Measurements from ENCODE around the gene PHF21A. TPM values are rescaled to one million over a fixed set of nuclear protein-coding genes. Genes with fewer than 3 reads are reported as not detected.

PHF21A gene
- polyA plus RNA-seq, 1 donor (not counting 4 experiments of a cell fraction or from before 2014, with no cell fraction given): 16.1 TPM

- Histone ChIP-seq H4K20me1 (ENCODE audit: control insufficient read depth, extremely low read depth, insufficient read depth, low read length) (no peaks in the 10 kb centered on the region), H3K4me3 (ENCODE audit: control insufficient read depth in 2 of 3, extremely low read depth in 1 of 3, insufficient read depth in 2 of 3, low read depth in 1 of 3, low read length in 3 of 3) (no peak overlapping the region), H3K9me3 (ENCODE audit: control insufficient read depth, low read depth, low read length) (no peaks in the 10 kb centered on the region), H3K79me2 (ENCODE audit: control insufficient read depth, insufficient read depth, low read length) (no peaks in the 10 kb centered on the region), H3K27ac (ENCODE audit: control insufficient read depth, insufficient read depth, low read length) (no peak overlapping the region), H3K27me3 (ENCODE audit: control insufficient read depth, extremely low read depth, insufficient read depth, low read length) (no peaks in the 10 kb centered on the region), H3K4me2 (ENCODE audit: control insufficient read depth, extremely low read depth, insufficient read depth, low read depth, low read length) (no peak overlapping the region), H3K9me1 (ENCODE audit: control insufficient read depth, extremely low read depth, insufficient read depth, low read length) (no peaks in the 10 kb centered on the region), H3K9ac (ENCODE audit: control insufficient read depth, extremely low read depth, insufficient read depth, low read length) (no peak overlapping the region), H3K4me1 (ENCODE audit: control insufficient read depth, extremely low read depth, insufficient read depth, low read length) (peaks cover 5% of the 10 kb centered on the region), H2AFZ (ENCODE audit: control insufficient read depth, low read length) (no peak overlapping the region), H3K36me3 (ENCODE audit: control insufficient read depth in 2 of 2, extremely low read depth in 1 of 2, insufficient read depth in 2 of 2, low read length in 2 of 2) (peaks cover 0 to 1% of the 10 kb centered on the region in 2 experiments)
- dilution Hi-C loops (cut with MboI; ENCODE audit: extremely low pct_ligation_motif_present, low sequenced_read_pairs): no loop called here
- no peak for DNase-seq (ENCODE audit: low read depth, low spot score)
- no peak for TF ChIP-seq CTCF (optimal IDR thresholded peaks at IDR 0.05 in 1 of 3, IDR thresholded peaks at IDR 0.05 in 1 of 3, conservative IDR thresholded peaks at IDR 0.05 in 1 of 3; ENCODE audit: extremely low read depth in 1 of 3, insufficient read depth in 2 of 3, low read length in 3 of 3)
- no peak for TF ChIP-seq EZH2 (IDR thresholded peaks at IDR 0.05; ENCODE audit: low read length)
- FAIRE-seq: no peak
Measured at GRCh38 chr11:46057489-46057888, 63.8 kb downstream of the PHF21A start.

GRCh38 chr11:46055371-46055770 is 65.9 kb downstream of the PHF21A start:
- Histone ChIP-seq H4K20me1 (ENCODE audit: control insufficient read depth, extremely low read depth, insufficient read depth, low read length) (no peaks in the 10 kb centered on the region), H3K79me2 (ENCODE audit: control insufficient read depth, insufficient read depth, low read length) (no peaks in the 10 kb centered on the region), H3K4me1 (ENCODE audit: control insufficient read depth, extremely low read depth, insufficient read depth, low read length) (peaks cover 7% of the 10 kb centered on the region), H3K9me1 (ENCODE audit: control insufficient read depth, extremely low read depth, insufficient read depth, low read length) (no peaks in the 10 kb centered on the region), H3K9ac (ENCODE audit: control insufficient read depth, extremely low read depth, insufficient read depth, low read length) (no peak overlapping the region), H3K27ac (ENCODE audit: control insufficient read depth, insufficient read depth, low read length) (no peak overlapping the region), H3K27me3 (ENCODE audit: control insufficient read depth, extremely low read depth, insufficient read depth, low read length) (no peaks in the 10 kb centered on the region), H3K4me3 (ENCODE audit: control insufficient read depth in 2 of 3, extremely low read depth in 1 of 3, insufficient read depth in 2 of 3, low read depth in 1 of 3, low read length in 3 of 3) (no peak overlapping the region), H3K36me3 (ENCODE audit: control insufficient read depth in 2 of 2, extremely low read depth in 1 of 2, insufficient read depth in 2 of 2, low read length in 2 of 2) (peaks cover 0 to 1% of the 10 kb centered on the region in 2 experiments), H2AFZ (ENCODE audit: control insufficient read depth, low read length) (no peak overlapping the region), H3K9me3 (ENCODE audit: control insufficient read depth, low read depth, low read length) (no peaks in the 10 kb centered on the region), H3K4me2 (ENCODE audit: control insufficient read depth, extremely low read depth, insufficient read depth, low read depth, low read length) (no peak overlapping the region)
- dilution Hi-C loops (cut with MboI; ENCODE audit: extremely low pct_ligation_motif_present, low sequenced_read_pairs): no loop called here
- TF ChIP-seq EZH2 (IDR thresholded peaks at IDR 0.05; ENCODE audit: low read length) (no peak), CTCF (optimal IDR thresholded peaks at IDR 0.05 in 1 of 3, IDR thresholded peaks at IDR 0.05 in 1 of 3, conservative IDR thresholded peaks at IDR 0.05 in 1 of 3; ENCODE audit: extremely low read depth in 1 of 3, insufficient read depth in 2 of 3, low read length in 3 of 3) (no peak)
- DNase-seq (ENCODE audit: low read depth, low spot score) (no peak), FAIRE-seq (no peak)

Data from keratinocyte (primary cell).